ENCODE measurements around the gene CTPS2.

GRCh38 chrX:16619024-16619423 lies 93.4 kb downstream of the CTPS2 start:
- no peak for TF ChIP-seq POLR2A (IDR thresholded peaks at IDR 0.05; ENCODE audit: low read depth, low read length)
- TF ChIP-seq CTCF (IDR thresholded peaks at IDR 0.05; ENCODE audit: extremely low read depth in 1 of 2, insufficient read depth in 1 of 2, low read depth in 1 of 2, low read length in 2 of 2), result no peak
- no peak for TF ChIP-seq EZH2 (IDR thresholded peaks at IDR 0.05; ENCODE audit: borderline replicate concordance, low read depth, low read length, severe bottlenecking)

Data from endothelial cell of umbilical vein (primary cell).